ENCODE results near the gene AK8. TPM values are rescaled to one million over a fixed set of nuclear protein-coding genes. Genes with fewer than 3 reads are reported as not detected.

AK8 gene
- total RNA-seq, 1 experiment from 2014 or later: 2.5 TPM

GRCh38 chr9:132873403-132873802 is 4.7 kb downstream of the AK8 start (continued):
- TF ChIP-seq ATF3 (IDR thresholded peaks at IDR 0.05) (no peak), YY1 (IDR thresholded peaks at IDR 0.05; ENCODE audit: extremely low read depth, insufficient replicate concordance, low read depth, low read length) (no peak)

- Histone ChIP-seq H3K9ac (ENCODE audit: low read length) (no peak overlapping the region), H3K4me1 (ENCODE audit: control insufficient read depth in 1 of 2, insufficient read depth in 2 of 2, low read length in 2 of 2) (no peaks in the 10 kb centered on the region), H3K79me2 (ENCODE audit: insufficient read depth, low read length) (no peaks in the 10 kb centered on the region), H3K4me3 (replicated peaks in 1 of 2; ENCODE audit: low read depth in 1 of 2, low read length in 2 of 2) (no peak overlapping the region), H3K9me3 (ENCODE audit: control insufficient read depth in 1 of 2, insufficient read depth in 1 of 2, low read depth in 1 of 2, low read length in 2 of 2) (no peaks in the 10 kb centered on the region), H3K36me3 (ENCODE audit: control insufficient read depth in 1 of 2, insufficient read depth in 2 of 2, low read length in 2 of 2) (no peaks in the 10 kb centered on the region), H2AFZ (ENCODE audit: low read depth, low read length, poor library complexity, severe bottlenecking) (no peak overlapping the region), H4K20me1 (ENCODE audit: insufficient read depth) (no peaks in the 10 kb centered on the region), H3K27me3 (ENCODE audit: insufficient read depth, low read length) (no peaks in the 10 kb centered on the region), H3K27ac (ENCODE audit: low read depth, low read length) (no peak overlapping the region), H3K4me2 (ENCODE audit: low read length) (no peak overlapping the region), H3K9me2 (ENCODE audit: insufficient read depth) (no peaks in the 10 kb centered on the region)
- TF ChIP-seq CEBPB (IDR thresholded peaks at IDR 0.05; ENCODE audit: low read depth) (no peak), ZBTB33 (IDR thresholded peaks at IDR 0.05; ENCODE audit: extremely low read depth, insufficient replicate concordance, low read length) (no peak), REST (IDR thresholded peaks at IDR 0.05; ENCODE audit: low read depth) (no peak), RAD21 (IDR thresholded peaks at IDR 0.05; ENCODE audit: low read depth) (no peak), CTCF (IDR thresholded peaks at IDR 0.05 in 2 of 3, conservative IDR thresholded peaks at IDR 0.05 in 1 of 3; ENCODE audit: borderline replicate concordance in 1 of 3, insufficient read depth in 1 of 3, low read depth in 2 of 3, low read length in 2 of 3) (no peak), ZFX (IDR thresholded peaks at IDR 0.05) (no peak), ELF1 (IDR thresholded peaks at IDR 0.05; ENCODE audit: borderline replicate concordance, low read depth) (no peak), MAX (IDR thresholded peaks at IDR 0.05) (no peak), EZH2phosphoT487 (IDR thresholded peaks at IDR 0.05; ENCODE audit: borderline replicate concordance) (no peak), ZNF274 (IDR thresholded peaks at IDR 0.05; ENCODE audit: low read depth, low read length) (no peak)
- BruUV-seq (replicated peaks): no TSS peak
- CTCF ChIA-PET: no interaction called here
- DNase-seq (ENCODE audit: low read depth, low spot score) (no peak), ATAC-seq (no peak)
- POLR2A ChIA-PET: no interaction called here
- RAD21 ChIA-PET (ENCODE audit: low non-redundant PET in 1 of 2, low total read pairs in 2 of 2, uncharacterized antibody in 2 of 2, unreplicated experiment in 2 of 2): no interaction called here
- intact Hi-C loops (cut with micrococcal nuclease): no loop called here
Measured at GRCh38 chr9:132869266-132869665, 8.8 kb downstream of the AK8 start.
